ENCODE data around the gene CEMIP. TPM values are rescaled to one million over a fixed set of nuclear protein-coding genes. Genes with fewer than 3 reads are reported as not detected.
A peak's percentile ranks its signal among the peaks of the same experiment; 100 is the strongest.

The CEMIP gene
- total RNA-seq, 1 donor from 2014 or later = not detected

DNA sequence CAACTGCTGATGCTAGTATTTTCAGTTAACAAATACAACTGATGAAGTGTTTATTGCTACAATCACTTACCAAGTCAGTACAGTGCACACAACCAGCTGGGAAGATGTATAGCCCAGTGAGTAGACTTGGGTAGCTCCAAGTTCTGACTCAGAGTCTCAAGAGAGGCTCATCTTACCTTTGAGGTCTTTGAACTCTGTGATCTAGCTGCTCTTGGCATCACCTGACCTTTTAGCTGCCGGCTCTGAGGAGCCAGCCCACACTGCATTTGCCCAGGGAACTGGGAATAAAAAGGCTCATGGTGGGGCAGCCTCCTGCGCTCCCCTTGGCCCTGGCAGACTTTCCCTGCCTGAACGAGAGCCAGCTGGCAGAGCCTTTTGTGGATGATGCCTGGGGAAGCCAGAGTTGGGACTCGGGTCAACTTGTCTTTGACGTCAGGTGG lies 82.6 kb downstream of the CEMIP start:
- Histone ChIP-seq H3K4me3 (no peak overlapping the region), H3K27me3 (no peaks in the 10 kb centered on the region), H3K4me1 (peaks cover 22% of the 10 kb centered on the region), H3K79me2 (ENCODE audit: low read depth) (no peaks in the 10 kb centered on the region), H3K9ac (no peak overlapping the region), H3K9me3 (ENCODE audit: low read depth) (no peaks in the 10 kb centered on the region), H2AFZ (replicated peaks) (no peak overlapping the region), H3F3A (ENCODE audit: low read depth) (peaks cover 3% of the 10 kb centered on the region), H3K36me3 (no peaks in the 10 kb centered on the region), H3K4me2 (no peak overlapping the region), H3K27ac (no peak overlapping the region), H4K20me1 (ENCODE audit: low read depth) (no peaks in the 10 kb centered on the region)
- no peak for DNase-seq (ENCODE audit: low spot score)
- H3K9me3 Mint-ChIP-seq = no peaks in the 10 kb centered on the region
- H3K4me1 Mint-ChIP-seq = peaks cover 22% of the 10 kb centered on the region
- no peak overlapping the region for H3K27ac Mint-ChIP-seq
- H3K27me3 Mint-ChIP-seq (ENCODE audit: insufficient read depth, low read depth) = peaks cover 2% of the 10 kb centered on the region
- TF ChIP-seq EZH2phosphoT487 (IDR thresholded peaks at IDR 0.05) (no peak), EZH2 (IDR thresholded peaks at IDR 0.05) (no peak)
- TF ChIP-seq, protein P1, sequence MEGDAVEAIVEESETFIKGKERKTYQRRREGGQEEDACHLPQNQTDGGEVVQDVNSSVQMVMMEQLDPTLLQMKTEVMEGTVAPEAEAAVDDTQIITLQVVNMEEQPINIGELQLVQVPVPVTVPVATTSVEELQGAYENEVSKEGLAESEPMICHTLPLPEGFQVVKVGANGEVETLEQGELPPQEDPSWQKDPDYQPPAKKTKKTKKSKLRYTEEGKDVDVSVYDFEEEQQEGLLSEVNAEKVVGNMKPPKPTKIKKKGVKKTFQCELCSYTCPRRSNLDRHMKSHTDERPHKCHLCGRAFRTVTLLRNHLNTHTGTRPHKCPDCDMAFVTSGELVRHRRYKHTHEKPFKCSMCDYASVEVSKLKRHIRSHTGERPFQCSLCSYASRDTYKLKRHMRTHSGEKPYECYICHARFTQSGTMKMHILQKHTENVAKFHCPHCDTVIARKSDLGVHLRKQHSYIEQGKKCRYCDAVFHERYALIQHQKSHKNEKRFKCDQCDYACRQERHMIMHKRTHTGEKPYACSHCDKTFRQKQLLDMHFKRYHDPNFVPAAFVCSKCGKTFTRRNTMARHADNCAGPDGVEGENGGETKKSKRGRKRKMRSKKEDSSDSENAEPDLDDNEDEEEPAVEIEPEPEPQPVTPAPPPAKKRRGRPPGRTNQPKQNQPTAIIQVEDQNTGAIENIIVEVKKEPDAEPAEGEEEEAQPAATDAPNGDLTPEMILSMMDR (IDR thresholded peaks at IDR 0.05) = no peak
- H3K36me3 Mint-ChIP-seq = no peaks in the 10 kb centered on the region
- no peak overlapping the region for H3K4me3 Mint-ChIP-seq

DNA sequence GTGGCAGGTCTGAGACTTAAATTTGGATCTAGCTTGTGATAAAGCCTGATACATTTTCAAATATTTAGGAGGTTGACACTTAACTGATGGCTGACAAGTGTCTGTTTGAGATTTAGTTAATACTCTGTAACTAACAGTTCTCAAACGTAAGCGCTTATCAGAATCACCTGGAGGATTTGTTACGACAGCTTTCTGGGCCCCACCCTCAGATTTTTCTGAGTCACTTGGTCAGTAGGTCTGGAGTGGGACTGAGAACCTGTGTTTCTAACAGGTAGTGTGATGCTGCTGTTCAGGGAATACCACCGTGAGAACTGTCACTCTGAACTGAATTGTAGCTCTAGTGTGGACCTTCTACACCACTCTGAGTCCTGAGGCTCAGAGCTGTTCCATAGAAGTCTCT lies 85.5 kb downstream of the CEMIP start:
- H2AFZ ChIP-seq (replicated peaks) = no peak overlapping the region
- Mint-ChIP-seq H3K4me1 (peaks cover 25% of the 10 kb centered on the region), H3K27me3 (ENCODE audit: insufficient read depth, low read depth) (peaks cover 2% of the 10 kb centered on the region), H3K9me3 (no peaks in the 10 kb centered on the region), H3K36me3 (no peaks in the 10 kb centered on the region), H3K4me3 (no peak overlapping the region), H3K27ac (no peak overlapping the region)
- no peak overlapping the region for H3K4me2 ChIP-seq
- H3K9ac ChIP-seq = no peak overlapping the region
- no peaks in the 10 kb centered on the region for H4K20me1 ChIP-seq (ENCODE audit: low read depth)
- no peaks in the 10 kb centered on the region for H3K79me2 ChIP-seq (ENCODE audit: low read depth)
- TF ChIP-seq EZH2phosphoT487 (IDR thresholded peaks at IDR 0.05) (no peak), EZH2 (IDR thresholded peaks at IDR 0.05) (no peak)
- TF ChIP-seq, protein P1 (IDR thresholded peaks at IDR 0.05) = no peak
- H3K27ac ChIP-seq = no peak overlapping the region
- no peaks in the 10 kb centered on the region for H3K27me3 ChIP-seq
- no peaks in the 10 kb centered on the region for H3K9me3 ChIP-seq (ENCODE audit: low read depth)
- DNase-seq (ENCODE audit: low spot score) = no peak
- no peak overlapping the region for H3K4me3 ChIP-seq
- H3F3A ChIP-seq (ENCODE audit: low read depth) = no peaks in the 10 kb centered on the region
- peaks cover 17% of the 10 kb centered on the region for H3K4me1 ChIP-seq
- no peaks in the 10 kb centered on the region for H3K36me3 ChIP-seq

DNA sequence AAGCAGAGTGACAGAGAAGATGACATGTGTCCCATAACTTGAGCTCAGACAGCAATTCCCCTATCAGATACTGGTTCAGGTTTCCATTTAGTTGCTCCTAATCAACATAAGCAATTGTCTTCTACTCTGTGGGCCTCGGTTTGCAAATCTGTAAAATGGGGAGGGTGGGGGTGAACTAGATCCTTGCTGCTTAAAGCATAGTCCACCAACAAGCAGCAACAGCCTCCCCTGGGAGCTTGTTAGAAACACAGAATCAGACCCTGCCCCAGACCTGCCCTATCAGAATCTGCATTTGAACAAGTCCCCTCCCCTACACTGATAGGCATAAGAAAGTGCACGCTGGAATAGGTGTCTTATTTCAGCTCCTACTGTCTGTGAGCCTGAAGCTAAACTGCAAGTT lies 87.8 kb downstream of the CEMIP start:
- Mint-ChIP-seq H3K4me3 (no peak overlapping the region), H3K36me3 (no peaks in the 10 kb centered on the region), H3K27ac (no peak overlapping the region), H3K9me3 (no peaks in the 10 kb centered on the region), H3K4me1 (peaks cover 35% of the 10 kb centered on the region), H3K27me3 (ENCODE audit: insufficient read depth, low read depth) (peaks cover 2% of the 10 kb centered on the region)
- no peak overlapping the region for H2AFZ ChIP-seq (replicated peaks)
- H3K36me3 ChIP-seq = no peaks in the 10 kb centered on the region
- peaks cover 17% of the 10 kb centered on the region for H3K4me1 ChIP-seq
- no peaks in the 10 kb centered on the region for H3K27me3 ChIP-seq
- no peak for DNase-seq (ENCODE audit: low spot score)
- no peaks in the 10 kb centered on the region for H3K9me3 ChIP-seq (ENCODE audit: low read depth)
- H3K4me2 ChIP-seq = peak overlapping the region; percentile 1
- no peaks in the 10 kb centered on the region for H3F3A ChIP-seq (ENCODE audit: low read depth)
- TF ChIP-seq, protein P1 (IDR thresholded peaks at IDR 0.05) = no peak
- TF ChIP-seq EZH2phosphoT487 (IDR thresholded peaks at IDR 0.05) (no peak), EZH2 (IDR thresholded peaks at IDR 0.05) (no peak)
- H3K79me2 ChIP-seq (ENCODE audit: low read depth) = no peaks in the 10 kb centered on the region
- H3K27ac ChIP-seq = no peak overlapping the region
- no peak overlapping the region for H3K4me3 ChIP-seq
- H3K9ac ChIP-seq = no peak overlapping the region
- H4K20me1 ChIP-seq (ENCODE audit: low read depth) = no peaks in the 10 kb centered on the region

Data from neural progenitor cell (in vitro differentiated cells).